Urinary bladder (tissue), 4 donors: ENCODE measurements around the gene DTNBP1. TPM values are rescaled to one million over a fixed set of nuclear protein-coding genes. Genes with fewer than 3 reads are reported as not detected.

Experiments
- DNase-seq: peaks from one replicate; pipeline ENCODE4 v3.0.0-alpha.2; 2015; ENCODE audit errors: extremely low spot score
- H3K27ac ChIP-seq: one replicate; pipeline ENCODE4 v1.5.1; 2013; ENCODE audit warnings: low read depth, mild to moderate bottlenecking, moderate library complexity
- H3K36me3 ChIP-seq: one replicate; pipeline ENCODE4 v1.6.1; 2013; ENCODE audit warnings: mild to moderate bottlenecking, moderate library complexity; ENCODE audit not compliant: insufficient read depth
- H3K4me1 ChIP-seq: one replicate; pipeline ENCODE4 v1.6.1; 2013; ENCODE audit warnings: mild to moderate bottlenecking, moderate library complexity; ENCODE audit not compliant: insufficient read depth
- H3K4me3 ChIP-seq: one replicate; pipeline ENCODE4 v1.5.1; 2013; ENCODE audit warnings: low read depth, low read length
- WGBS: extraction: QIAGEN DNeasy Blood & Tissue Kit; methylation state at CpG from one replicate; pipeline ENCODE4 v1.1.7; 2013; 5-methylcytosine and 5-hydroxymethylcytosine counted together
- polyA plus RNA-seq: library from polyadenylated mRNA; stranded (reverse); fragments of 200-250 nt; gene quantifications from one replicate; pipeline ENCODE4 v1.2.3, GENCODE V29; 2013
- total RNA-seq: library from RNA; depleted of rRNA; stranded (reverse); fragments of >200 nt; gene quantifications from one replicate; pipeline ENCODE4 v1.2.3, GENCODE V29; 2014
- donor health status: healthy with polysubstance abuse.
- donor health status: healthy.

Gene DTNBP1
- total RNA-seq (5.0 TPM), polyA plus RNA-seq (23.3 TPM)

DNA sequence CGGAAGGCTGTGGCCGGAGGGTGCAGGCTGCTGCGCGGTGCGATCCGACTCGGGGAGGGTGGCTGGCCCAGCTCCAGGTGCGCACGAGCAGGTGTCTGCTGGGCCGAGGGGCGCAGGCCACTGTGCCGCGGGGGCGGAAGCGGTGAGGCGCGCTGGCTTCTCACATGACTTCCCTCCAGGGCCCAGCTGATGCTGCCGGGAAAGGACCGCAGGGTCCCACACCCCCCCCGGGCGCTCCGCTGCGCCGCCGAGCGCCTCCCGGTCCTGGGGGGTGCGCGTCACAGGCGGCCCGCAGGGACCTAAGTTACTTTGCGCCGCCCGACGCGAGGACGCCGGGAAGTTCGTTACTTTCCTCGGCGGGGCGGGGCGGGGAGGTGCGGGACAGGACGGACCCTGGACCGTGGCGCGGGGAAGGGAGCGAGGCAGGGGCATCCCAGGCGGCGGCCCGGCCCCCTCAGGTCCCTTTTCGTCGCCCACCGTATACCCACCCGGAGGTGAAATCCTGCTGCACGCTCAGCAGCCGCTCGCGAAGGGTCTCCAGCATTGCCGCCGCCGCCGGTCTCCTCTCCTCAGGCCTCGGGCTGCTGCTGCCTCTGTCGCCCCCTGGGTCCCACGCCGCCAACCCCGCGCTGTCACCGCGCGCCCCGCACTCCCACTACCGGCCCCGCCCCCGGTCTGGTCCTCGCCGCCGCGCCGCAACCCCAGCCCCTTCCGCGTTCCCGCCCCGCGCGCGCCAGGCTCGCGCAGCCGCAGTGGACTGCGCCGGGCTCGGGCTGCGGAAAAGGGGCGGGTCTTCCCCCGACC, at the start of gene DTNBP1:
Gene DTNBP1, minus strand, starts transcription at position 703 of the 804 bp plus-strand sequence. Its CDS starts 159 bp downstream, at position 544.
- Histone ChIP-seq H3K4me3 (peak within 1 kb of the TSS; percentile 81), H3K4me1 (no peaks in the 10 kb centered on the region), H3K27ac (peak within 1 kb of the TSS; percentile 62), H3K36me3 (no peaks in the 10 kb centered on the region)
- DNase-seq, result peak; percentile 45
- WGBS, result under 1% methylated on average over 98 of the region's 98 CpGs

DNA sequence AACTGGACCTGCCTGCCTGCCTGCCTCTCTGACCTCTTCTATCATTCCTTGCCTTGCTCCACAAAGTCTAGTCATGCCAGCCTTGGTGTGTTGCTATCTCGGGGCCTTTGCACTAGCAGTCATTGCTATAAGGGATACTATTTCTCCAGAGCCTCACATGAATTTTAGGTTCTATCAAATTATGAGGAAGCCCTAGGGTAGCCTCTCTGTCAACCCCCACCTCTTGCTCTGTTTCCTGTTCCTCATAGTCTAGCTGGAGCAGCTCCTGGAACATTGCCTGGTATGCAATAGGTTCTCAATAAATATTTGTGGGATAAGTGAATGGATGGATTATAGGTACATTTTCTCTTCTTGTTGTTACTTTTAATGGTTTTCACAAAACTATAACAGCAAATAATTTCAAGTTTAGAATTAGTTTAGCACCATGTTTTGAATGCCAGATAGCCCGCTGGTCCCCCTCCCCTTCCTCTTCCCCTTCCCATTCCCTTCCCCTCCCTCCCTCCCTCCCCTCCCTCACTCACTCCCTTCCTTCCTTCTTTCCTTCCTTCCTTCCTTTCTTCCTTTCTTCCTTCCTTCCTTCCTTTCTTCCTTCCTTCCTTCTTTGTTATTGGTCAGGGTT, 46.9 kb upstream of the DTNBP1 start:
- H3K36me3 ChIP-seq, result no peaks in the 10 kb centered on the region
- 93% methylated on average over 2 of the region's 2 CpGs for WGBS
- H3K4me1 ChIP-seq, result no peaks in the 10 kb centered on the region
- H3K4me3 ChIP-seq, result no peak overlapping the region
- no peak overlapping the region for H3K27ac ChIP-seq
- no peak for DNase-seq

- WGBS, result 69% methylated on average over 5 of the region's 5 CpGs
- no peak for DNase-seq
- Histone ChIP-seq H3K27ac (no peak overlapping the region), H3K4me3 (no peak overlapping the region), H3K4me1 (no peaks in the 10 kb centered on the region), H3K36me3 (no peaks in the 10 kb centered on the region)
Observed at GRCh38 chr6:15708231-15708630, 45.4 kb upstream of the DTNBP1 start.

GRCh38 chr6:15705981-15706380, 43.2 kb upstream of the DTNBP1 start:
- 45% methylated on average over 3 of the region's 3 CpGs for WGBS
- Histone ChIP-seq H3K36me3 (no peaks in the 10 kb centered on the region), H3K4me3 (no peak overlapping the region), H3K27ac (no peak overlapping the region), H3K4me1 (no peaks in the 10 kb centered on the region)
- DNase-seq, result no peak

DNA sequence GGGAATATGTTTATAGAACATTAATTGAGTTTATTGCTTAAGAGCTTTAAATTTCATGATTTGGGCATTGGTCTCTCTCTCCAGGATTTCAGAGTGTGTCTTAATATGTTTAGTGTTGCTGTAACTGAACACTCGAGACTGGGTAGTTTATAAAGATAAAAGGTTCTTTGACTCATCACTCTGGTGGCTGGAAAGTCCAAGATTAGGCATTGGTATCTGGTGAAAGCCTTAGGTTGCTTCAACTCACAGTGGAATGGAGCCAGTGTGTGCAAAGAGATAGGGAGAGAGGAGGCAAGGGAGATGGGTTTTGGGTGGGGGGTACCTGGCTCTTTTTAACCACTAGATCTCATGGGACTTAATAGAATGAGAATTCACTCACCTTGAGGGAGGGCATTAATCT, 35.6 kb upstream of the DTNBP1 start:
- no peak for DNase-seq
- H3K27ac ChIP-seq, result no peak overlapping the region
- H3K36me3 ChIP-seq, result no peaks in the 10 kb centered on the region
- H3K4me3 ChIP-seq, result no peak overlapping the region
- WGBS, result 38% methylated on average over 1 of the region's 1 CpG
- H3K4me1 ChIP-seq, result no peaks in the 10 kb centered on the region

GRCh38 chr6:15697895-15698294, 35.1 kb upstream of the DTNBP1 start:
- DNase-seq, result no peak
- Histone ChIP-seq H3K4me1 (no peaks in the 10 kb centered on the region), H3K36me3 (no peaks in the 10 kb centered on the region), H3K27ac (no peak overlapping the region), H3K4me3 (no peak overlapping the region)
- 91% methylated on average over 4 of the region's 4 CpGs for WGBS

GRCh38 chr6:15691250-15691869, 28.5 kb upstream of the DTNBP1 start:
- peak overlapping the region; percentile 11 for H3K4me3 ChIP-seq
- no peaks in the 10 kb centered on the region for H3K36me3 ChIP-seq
- peak; percentile 50 for DNase-seq
- H3K27ac ChIP-seq, result no peak overlapping the region
- 10% methylated on average over 23 of the region's 23 CpGs for WGBS
- no peaks in the 10 kb centered on the region for H3K4me1 ChIP-seq

GRCh38 chr6:15690510-15690909, 27.7 kb upstream of the DTNBP1 start:
- no peaks in the 10 kb centered on the region for H3K4me1 ChIP-seq
- H3K36me3 ChIP-seq, result no peaks in the 10 kb centered on the region
- no peak for DNase-seq
- H3K27ac ChIP-seq, result no peak overlapping the region
- no peak overlapping the region for H3K4me3 ChIP-seq

DNA sequence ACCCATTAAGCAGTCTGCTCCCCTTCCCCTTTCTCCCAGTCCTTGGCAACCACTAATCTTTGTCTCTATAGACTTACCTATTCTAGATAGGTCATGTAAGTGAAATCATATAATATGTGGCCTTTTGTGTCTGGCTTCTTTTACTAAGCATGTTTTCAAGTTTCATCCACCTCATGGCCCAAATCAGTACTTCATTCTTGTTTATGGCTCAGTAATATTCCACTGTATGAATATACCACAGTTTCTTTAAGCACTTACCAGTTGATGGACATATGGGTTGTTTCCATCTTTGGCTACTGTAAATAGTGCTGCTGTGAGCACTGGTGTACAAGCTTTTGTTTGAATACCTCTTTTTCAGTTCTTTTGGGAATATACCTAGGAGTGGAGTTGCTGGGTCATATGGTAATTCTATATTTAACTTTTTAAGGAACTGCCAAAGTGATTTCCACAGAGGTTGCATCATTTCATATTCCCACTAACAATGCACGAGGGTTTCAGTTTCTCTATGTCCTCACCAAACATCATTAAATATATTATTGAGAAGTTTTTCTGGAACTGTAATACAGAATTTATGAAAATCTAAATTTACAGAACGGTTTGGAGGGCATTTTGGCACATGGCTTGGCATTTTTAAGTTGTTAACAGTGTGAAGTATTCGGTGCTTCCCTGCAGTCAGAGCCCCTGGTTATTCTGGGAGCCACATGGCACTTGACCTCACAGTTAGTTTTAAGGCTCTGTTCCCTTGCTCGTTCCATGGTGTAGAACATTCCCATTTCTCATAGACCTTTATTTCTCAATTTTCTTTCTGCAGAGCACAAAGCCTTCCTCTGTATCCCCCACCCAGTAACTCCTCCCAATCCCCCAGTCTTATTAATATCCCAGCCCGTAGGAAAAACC, 27.0 kb upstream of the DTNBP1 start:
- Histone ChIP-seq H3K4me1 (no peaks in the 10 kb centered on the region), H3K4me3 (no peak overlapping the region), H3K36me3 (no peaks in the 10 kb centered on the region), H3K27ac (no peak overlapping the region)
- WGBS, result 65% methylated on average over 5 of the region's 5 CpGs
- DNase-seq, result no peak

DNA sequence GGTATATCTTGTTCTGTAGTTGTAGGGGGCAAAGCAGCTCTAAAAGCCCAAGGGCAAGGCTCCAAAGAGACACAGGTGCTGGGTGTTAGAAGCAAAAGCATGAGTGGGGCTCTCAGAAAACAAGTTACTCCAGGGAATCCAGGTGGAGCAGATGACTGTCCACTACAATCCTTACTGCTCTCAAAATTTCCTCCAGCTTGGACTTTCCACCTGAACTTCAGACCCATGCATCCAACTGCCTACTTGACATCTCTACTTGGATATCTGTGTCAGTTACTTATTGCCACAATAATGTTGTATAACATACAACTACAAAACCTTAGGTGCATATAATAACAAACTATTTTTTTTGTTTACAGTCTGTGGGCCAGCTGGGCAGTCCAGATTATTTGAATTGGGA, 22.8 kb upstream of the DTNBP1 start:
- H3K27ac ChIP-seq, result no peak overlapping the region

GRCh38 chr6:15682965-15683822, 20.4 kb upstream of the DTNBP1 start:
- no peak overlapping the region for H3K4me3 ChIP-seq
- no peak for DNase-seq
- H3K27ac ChIP-seq, result no peak overlapping the region
- WGBS, result 79% methylated on average over 7 of the region's 7 CpGs
- H3K4me1 ChIP-seq, result no peaks in the 10 kb centered on the region
- H3K36me3 ChIP-seq, result no peaks in the 10 kb centered on the region

More for the DNA sequence above, 22.8 kb upstream of the DTNBP1 start:
- no peaks in the 10 kb centered on the region for H3K36me3 ChIP-seq
- no peak overlapping the region for H3K4me3 ChIP-seq
- no peaks in the 10 kb centered on the region for H3K4me1 ChIP-seq
- DNase-seq, result no peak

DNA sequence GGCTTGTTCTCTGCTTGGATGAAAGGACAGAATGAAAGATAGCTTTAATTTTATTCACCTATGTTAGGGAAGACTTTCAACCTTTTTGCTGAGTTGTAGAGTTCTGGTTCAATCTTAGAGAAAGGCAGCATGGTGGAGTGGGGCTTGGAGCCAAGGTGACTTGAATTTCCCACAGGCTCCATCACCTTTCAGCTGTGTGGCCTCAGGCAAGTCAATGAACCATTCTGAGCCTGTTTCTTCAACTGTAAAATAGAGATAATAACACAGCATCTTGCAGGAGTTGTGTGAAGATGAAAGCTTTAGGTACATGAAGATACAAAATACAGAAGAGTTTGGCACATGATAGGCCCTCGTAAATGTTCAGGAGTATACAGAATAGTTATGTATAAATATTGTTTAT, 19.1 kb upstream of the DTNBP1 start:
- H3K4me1 ChIP-seq, result no peaks in the 10 kb centered on the region
- no peak overlapping the region for H3K4me3 ChIP-seq
- H3K27ac ChIP-seq, result no peak overlapping the region
- 89% methylated on average over 1 of the region's 1 CpG for WGBS
- H3K36me3 ChIP-seq, result no peaks in the 10 kb centered on the region
- no peak for DNase-seq

GRCh38 chr6:15678514-15678913, 15.7 kb upstream of the DTNBP1 start:
- Histone ChIP-seq H3K36me3 (no peaks in the 10 kb centered on the region), H3K4me3 (no peak overlapping the region), H3K27ac (no peak overlapping the region), H3K4me1 (no peaks in the 10 kb centered on the region)
- DNase-seq, result no peak
